Measurements from ENCODE around the gene FAM81B.

- TF ChIP-seq SIN3A (IDR thresholded peaks at IDR 0.05; ENCODE audit: borderline replicate concordance, insufficient read depth, low read length) (no peak), POLR2AphosphoS5 (IDR thresholded peaks at IDR 0.05; ENCODE audit: low read depth, low read length) (no peak), TAF1 (IDR thresholded peaks at IDR 0.05; ENCODE audit: borderline replicate concordance, insufficient read depth, low read length) (no peak)
These were observed 11.0 kb upstream of the FAM81B start for GRCh38 chr5:95380103-95380628.
